Astrocyte of the spinal cord (primary cell): ENCODE measurements around the gene GNL2.
A peak's percentile ranks its signal among the peaks of the same experiment; 100 is the strongest.
"Not testable (repeated sequence)": the region's sequence is repeated elsewhere in the genome, so short reads cannot be mapped to it uniquely, and the experiment has no call there.

ENCODE experiments used
- DNase-seq: peaks from one replicate; pipeline ENCODE4 v3.0.0; 2011; ENCODE audit warnings: low read depth, low spot score
- H3K4me3 ChIP-seq: 2 replicates; pipeline ENCODE4 v1.5.1; 2011; ENCODE audit warnings: low read depth, mild to moderate bottlenecking, low read length, moderate library complexity
- in situ Hi-C: cut with HindIII; loops from 2 replicates; pipeline ENCODE4 v1.10.0; 2017; ENCODE audit warnings: low sequenced_read_pairs
- TF ChIP-seq, protein P1 (sequence below): IDR thresholded peaks from 2 replicates; pipeline ENCODE4 v1.5.1; 2012; ENCODE audit warnings: low read depth, mild to moderate bottlenecking, low read length, inconsistent platforms

GNL2 gene

DNA sequence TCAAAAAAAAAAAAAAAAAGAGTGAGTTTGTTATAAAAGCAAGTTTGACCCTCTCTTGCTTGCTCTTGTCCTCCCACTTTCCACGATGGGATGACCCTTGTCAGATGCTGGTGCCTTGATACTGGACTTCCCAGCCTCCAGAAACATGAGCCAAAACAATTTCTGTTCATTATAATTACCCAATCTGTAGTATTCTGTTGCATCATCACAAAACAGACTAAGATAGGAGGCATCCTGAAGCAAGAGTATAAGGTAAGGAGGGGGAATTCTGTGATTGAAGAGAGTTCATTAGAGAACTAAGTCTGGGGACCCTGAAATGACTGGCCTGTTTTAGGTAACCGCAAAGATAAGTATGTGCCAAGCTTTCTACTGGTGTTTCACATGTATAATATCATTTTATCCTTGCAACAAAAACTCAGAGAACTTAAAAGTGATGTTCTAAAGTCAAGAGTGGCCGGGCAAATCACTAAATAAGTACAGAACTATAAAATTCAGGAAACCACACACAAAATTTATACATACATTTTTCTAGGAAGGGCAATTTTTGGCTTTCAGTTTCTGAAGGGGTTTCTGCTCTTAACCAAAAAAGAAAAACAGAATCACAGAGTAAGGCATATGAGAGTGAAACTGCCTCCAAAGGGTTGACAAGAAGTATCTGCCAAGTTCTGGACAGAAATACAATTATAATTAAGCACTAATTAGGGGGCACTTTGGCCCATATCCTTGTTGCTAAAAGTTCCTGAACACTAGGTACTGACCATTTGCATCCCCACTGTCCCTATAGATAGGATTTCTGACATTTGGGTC is 25.0 kb downstream of the GNL2 start:
- in situ Hi-C loops: no loop called here

DNA sequence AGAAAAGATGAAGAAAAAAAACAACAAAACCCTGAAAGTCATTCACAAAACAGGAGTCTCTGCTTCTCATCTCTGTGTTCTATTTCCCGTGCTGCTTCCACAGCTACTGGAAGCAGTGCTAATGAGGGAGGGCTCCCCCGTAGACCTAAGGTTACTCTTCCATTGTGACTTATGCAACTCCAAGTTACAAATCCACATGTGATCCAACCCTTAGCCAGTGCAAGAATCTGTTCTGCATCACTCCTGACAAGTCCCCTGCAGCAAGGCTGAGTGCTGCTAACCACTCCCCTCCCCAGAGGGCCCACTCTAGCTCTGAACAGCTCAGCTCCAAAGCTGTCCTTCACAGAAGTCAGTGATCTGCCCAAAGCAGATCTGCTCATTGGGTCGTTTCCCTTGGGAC is 28.7 kb downstream of the GNL2 start:
- in situ Hi-C loops: no loop called here
- TF ChIP-seq, protein P1, sequence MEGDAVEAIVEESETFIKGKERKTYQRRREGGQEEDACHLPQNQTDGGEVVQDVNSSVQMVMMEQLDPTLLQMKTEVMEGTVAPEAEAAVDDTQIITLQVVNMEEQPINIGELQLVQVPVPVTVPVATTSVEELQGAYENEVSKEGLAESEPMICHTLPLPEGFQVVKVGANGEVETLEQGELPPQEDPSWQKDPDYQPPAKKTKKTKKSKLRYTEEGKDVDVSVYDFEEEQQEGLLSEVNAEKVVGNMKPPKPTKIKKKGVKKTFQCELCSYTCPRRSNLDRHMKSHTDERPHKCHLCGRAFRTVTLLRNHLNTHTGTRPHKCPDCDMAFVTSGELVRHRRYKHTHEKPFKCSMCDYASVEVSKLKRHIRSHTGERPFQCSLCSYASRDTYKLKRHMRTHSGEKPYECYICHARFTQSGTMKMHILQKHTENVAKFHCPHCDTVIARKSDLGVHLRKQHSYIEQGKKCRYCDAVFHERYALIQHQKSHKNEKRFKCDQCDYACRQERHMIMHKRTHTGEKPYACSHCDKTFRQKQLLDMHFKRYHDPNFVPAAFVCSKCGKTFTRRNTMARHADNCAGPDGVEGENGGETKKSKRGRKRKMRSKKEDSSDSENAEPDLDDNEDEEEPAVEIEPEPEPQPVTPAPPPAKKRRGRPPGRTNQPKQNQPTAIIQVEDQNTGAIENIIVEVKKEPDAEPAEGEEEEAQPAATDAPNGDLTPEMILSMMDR: no peak
- DNase-seq: no peak
- no peak overlapping the region for H3K4me3 ChIP-seq

More for the DNA sequence above, 25.0 kb downstream of the GNL2 start:
- no peak overlapping the region for H3K4me3 ChIP-seq
- TF ChIP-seq, protein P1: no peak
- DNase-seq: no peak

DNA sequence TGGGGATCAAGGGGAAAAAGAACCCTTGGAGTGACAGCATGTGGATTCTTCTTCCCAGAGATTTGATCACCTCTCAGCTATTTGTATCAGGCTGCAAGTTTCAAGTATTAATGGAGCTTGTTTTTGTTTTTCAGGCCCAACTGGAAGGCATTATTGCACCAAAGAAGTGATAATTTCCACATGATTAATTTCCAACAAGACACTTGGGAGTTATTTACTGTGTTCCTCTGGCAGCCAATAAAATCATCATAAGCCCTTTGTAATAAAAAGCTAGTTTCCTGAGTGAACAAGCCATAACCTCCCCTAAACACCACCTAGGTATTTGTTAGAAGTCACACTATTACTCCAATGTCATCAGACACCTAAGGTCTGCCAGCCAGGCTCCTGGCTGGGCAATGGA is 30.8 kb downstream of the GNL2 start:
- DNase-seq: no peak
- in situ Hi-C loops: no loop called here
- H3K4me3 ChIP-seq: no peak overlapping the region
- TF ChIP-seq, protein P1: no peak

DNA sequence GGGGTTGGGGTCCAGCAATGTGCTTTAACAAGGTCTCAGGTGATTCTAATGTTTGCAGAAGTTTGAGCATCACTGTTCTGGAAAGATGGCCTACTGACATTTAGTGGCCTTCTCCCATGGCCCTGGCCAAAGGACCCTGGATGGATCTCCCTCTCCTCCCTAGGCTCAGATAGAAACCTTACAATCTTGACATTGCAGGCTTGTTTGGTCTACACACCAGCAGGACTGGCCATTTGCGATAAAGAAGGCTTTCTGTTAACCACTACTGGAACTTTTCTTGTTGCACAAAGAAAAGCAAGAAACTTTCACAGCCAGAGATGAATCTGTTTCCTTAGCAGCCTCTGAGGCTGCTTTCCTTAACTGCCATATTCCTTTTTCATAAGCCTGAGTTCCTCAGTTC is 32.8 kb downstream of the GNL2 start:
- in situ Hi-C loops: no loop called here
- TF ChIP-seq, protein P1: no peak
- no peak overlapping the region for H3K4me3 ChIP-seq
- DNase-seq: no peak

DNA sequence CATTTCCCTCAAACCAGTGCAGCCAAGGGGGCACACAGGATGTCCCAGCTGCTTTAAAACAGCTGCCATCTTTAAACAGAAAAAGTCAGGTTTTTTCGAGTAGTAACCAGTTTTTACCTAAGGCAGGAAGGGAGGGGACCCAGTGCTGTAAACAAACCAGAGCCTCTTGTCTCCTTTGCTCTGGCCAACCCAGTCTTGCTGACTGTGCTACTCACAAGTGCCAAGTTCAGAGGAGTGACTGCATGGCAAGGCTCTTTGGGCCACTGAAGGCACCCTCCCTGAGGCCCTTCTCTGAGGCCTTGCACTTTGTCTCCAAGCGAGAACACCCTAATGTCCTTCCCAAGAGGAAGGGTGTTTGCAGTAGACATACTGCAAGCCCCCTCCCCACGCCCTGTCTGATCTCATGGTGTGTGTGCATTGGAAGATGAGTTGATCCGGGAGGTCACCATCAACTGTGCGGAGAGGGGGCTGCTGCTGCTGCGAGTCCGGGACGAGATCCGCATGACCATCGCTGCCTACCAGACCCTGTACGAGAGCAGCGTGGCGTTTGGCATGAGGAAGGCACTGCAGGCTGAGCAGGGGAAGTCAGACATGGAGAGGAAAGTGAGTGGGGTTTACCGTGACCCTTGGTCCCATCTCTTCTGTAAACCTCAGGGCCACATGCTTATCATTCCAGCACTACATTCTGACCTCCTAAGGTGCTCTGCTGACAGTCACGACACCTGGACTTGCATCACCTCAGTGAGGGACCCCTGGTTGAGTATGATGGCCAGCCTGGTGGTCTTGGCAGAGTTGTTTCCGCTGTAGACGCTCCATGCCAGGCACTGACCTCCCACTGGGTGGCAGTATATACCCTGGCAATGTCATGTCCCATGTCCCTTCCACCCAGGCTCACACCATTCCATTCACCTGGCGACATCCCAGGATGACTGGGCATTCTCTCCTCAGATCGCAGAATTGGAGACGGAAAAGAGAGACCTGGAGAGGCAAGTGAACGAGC is 34.3 kb downstream of the GNL2 start:
- TF ChIP-seq, protein P1: peak; percentile 36
- no peak overlapping the region for H3K4me3 ChIP-seq
- DNase-seq: no peak
- in situ Hi-C loops: no loop called here

DNA sequence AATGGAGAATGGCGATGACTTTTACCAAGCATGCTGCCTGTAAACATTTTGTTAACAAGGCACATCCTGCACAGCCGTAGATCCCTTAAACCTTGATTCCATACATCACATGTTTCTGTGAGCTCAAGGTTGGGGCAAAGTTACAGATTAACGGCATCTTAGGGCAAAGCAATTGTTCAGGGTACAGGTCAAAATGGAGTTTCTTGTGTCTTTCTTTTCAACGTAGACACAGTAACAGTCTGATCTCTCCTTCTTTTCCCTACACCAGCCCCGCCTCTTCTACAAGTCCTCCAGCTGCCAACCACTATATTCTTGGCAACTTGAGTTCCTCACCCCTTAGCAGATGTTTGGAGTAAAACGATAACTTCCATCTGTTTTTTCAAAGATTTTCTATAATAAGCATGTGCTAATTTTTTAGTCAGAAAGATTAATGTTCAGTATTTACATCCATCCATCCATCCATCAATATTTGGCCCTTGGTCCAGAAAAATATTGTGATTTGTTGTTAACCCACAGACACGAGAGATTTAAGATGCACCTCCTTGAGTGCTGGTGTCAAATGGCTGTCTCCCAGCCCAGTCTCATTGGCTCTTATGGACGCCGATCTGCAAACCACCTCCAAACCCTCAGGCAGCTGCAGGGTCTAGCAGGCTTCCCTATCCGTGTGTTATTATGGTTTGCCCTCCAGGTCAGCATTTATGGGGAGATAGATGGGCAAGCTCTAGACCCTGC is 35.2 kb downstream of the GNL2 start:
- in situ Hi-C loops: no loop called here
- TF ChIP-seq, protein P1: no peak
- no peak for DNase-seq
- H3K4me3 ChIP-seq: no peak overlapping the region

DNA sequence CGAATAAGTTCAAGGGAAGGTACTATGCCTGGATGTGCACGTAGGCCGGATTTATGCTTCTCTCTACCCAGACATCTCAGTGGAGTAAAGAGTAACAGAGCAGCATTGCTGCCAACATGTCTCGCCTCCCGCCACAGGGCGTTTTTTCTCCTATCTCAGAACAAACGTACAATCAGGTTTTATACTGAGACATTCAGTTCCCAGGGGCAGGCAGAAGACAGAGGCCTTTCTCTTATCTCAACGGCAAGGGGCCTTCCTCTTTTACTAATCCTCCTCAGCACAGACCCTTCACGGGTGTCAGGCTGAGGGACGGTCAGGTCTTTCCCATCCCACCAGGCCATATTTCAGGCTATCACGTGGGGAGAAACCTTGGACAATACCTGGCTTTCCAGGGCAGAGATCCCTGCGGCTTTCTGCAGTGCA is 35.8 kb downstream of the GNL2 start:
- DNase-seq, H3K4me3 ChIP-seq, in situ Hi-C loops: not testable (repeated sequence)
